GM19455 (cell line): ENCODE results near the gene GNAL.

Experiments used
- ATAC-seq: cut with Tn5 transposase; IDR thresholded peaks from one replicate; pipeline ENCODE4 v1.9.1; 2021; ENCODE audit not compliant: unreplicated experiment

GNAL gene

DNA sequence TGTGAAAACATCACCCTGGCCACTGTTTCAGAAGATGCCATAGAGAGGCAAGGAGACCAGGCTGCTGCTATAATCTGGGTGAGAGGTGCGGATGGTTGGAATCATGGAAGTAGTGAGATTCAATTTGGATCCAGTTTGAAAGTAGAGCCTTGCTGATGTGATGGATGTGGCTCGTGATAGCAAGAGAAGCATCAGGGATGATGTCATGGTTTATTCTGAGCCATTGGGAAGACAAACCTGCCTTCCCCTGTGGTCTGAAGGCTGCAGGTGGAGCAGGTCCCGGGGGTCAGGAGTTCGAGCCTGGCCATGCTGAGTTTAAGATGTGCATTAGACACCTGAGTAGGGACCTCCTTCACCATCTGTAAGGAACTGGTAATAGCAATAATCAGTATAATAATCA lies 112.5 kb downstream of the GNAL start:
- no peak for ATAC-seq

- no peak for ATAC-seq
Observed at GRCh38 chr18:11802158-11802557, 113.1 kb downstream of the GNAL start.

GRCh38 chr18:11802586-11802985 lies 113.5 kb downstream of the GNAL start:
- ATAC-seq, result no peak

GRCh38 chr18:11807233-11807632 lies 118.2 kb downstream of the GNAL start:
- ATAC-seq, result no peak

DNA sequence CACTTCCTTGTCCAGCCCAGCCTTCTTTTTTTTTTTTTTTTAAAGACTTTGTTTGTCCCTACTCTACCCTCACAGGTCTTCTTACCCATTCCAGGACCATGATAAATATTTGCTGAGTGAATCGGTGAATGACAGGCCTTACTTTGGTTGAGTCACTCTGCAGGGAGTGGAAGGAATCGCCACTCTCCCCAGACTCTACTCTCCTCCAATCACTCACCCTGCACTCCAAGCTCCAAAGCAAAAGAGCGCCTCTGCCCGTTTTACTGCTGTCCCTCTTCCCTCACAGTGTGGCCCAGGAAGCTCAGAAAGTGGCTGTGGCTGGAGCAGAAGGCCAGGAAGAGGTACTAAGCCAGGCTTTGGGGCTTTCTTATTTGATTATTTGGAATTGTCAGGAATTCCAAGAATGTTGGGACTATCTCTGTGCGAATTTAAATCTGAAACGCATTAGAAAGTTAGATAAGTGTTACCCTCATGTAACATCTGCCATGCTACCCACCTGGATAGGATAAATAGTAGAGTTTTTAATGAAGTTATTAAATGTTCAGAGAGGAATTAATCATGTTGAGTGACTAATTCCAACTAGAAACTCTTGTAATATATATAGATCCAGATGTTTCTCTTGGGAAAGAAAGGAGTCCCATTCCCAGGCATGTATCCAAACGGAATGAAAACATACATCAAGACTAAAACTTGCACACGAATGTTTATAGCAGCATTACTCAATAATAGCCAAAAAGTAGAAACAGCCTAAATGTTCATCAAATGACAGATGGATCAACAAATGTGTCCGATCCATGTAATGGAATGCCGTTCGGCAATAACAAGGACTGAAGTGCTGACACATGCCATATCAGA lies 119.2 kb downstream of the GNAL start:
- ATAC-seq, result no peak

GRCh38 chr18:11809895-11810294 lies 120.8 kb downstream of the GNAL start:
- no peak for ATAC-seq

DNA sequence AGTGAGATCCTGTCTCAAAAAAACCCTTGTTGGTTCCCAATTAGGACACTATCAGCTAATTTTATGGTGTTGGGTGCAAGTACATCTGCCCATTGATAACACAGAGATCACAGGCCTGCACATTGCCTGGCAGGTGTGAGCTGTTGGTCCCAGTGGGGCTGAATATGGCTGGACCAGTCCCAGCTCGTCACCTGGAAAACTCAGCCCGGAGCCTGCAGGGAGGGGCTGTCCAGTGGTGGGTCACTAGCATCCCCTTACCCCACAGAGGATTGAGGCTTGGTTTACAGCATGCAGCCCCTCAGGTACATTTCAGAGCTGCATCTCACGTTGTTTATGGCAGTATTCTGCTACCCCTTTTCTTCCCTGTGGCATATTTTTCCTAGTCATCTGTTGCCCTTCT lies 121.3 kb downstream of the GNAL start:
- ATAC-seq, result no peak

- no peak for ATAC-seq
Observed at GRCh38 chr18:11811009-11811408, 121.9 kb downstream of the GNAL start.

GRCh38 chr18:11817229-11817628 lies 128.2 kb downstream of the GNAL start:
- ATAC-seq, result no peak

GRCh38 chr18:11818486-11819203 lies 129.6 kb downstream of the GNAL start:
- ATAC-seq, result no peak

DNA sequence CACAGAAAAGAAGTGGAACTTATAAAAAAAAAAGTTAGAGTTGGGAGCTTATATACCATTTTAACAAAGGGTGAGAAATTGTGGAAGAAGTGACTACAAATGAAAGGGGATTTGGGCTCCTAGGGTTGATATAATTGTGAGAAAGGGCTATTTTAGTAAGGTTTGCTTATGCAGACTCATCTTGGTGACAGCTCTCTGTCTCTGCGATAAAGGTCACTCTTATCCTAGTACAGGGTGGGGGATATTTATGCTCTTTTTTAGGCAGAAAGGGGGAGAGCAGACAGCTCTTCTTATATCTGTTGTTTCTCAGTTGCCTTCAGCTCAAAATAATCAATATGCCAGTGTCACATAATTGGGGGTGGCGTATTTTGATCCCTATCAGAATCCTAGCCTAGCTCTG lies 130.9 kb downstream of the GNAL start:
- ATAC-seq, result no peak

GRCh38 chr18:11820697-11821096 lies 131.6 kb downstream of the GNAL start:
- no peak for ATAC-seq

GRCh38 chr18:11821208-11821607 lies 132.1 kb downstream of the GNAL start:
- no peak for ATAC-seq

- no peak for ATAC-seq
Observed at GRCh38 chr18:11821643-11822237, 132.7 kb downstream of the GNAL start.

GRCh38 chr18:11823545-11823944 lies 134.5 kb downstream of the GNAL start:
- no peak for ATAC-seq

- no peak for ATAC-seq
Observed at GRCh38 chr18:11826836-11827235, 137.8 kb downstream of the GNAL start.

- no peak for ATAC-seq
Observed at GRCh38 chr18:11828786-11829432, 139.8 kb downstream of the GNAL start.

DNA sequence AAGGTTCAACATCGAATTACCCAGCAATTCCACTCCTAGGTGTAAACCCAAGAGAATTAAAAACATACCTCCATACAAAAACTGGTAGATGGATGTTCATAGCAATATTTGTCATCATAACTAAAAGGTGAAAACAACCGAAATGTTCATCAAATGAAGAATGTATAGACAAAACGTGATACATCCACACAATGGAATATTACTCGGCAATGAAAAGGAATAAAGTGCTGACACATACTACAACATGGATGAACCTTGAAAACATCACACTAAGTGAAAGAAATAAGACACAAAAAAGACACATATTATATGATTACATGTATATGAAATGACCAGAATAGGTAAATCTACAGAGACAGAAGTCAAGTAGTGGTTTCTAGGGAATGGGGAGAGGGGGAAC lies 141.5 kb downstream of the GNAL start:
- no peak for ATAC-seq

DNA sequence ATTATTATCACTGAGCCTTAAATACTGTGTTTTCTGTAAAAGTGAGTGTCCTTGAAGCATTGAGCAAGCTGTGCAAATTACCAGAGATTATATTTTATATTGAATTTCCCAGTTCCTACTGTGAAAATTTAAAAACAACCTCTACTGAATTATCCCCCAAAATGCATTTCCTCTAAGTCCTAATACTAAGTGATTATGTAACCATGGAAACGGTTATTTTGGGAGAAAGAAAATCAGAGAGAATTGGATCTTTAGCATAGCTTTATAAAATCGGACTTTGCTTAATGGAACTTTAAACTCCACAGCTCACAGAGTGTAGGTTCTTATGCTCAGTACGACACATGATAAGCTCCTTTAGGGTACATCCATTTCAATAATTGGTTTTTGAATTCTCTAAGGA lies 142.9 kb downstream of the GNAL start:
- no peak for ATAC-seq

GRCh38 chr18:11834772-11835171 lies 145.7 kb downstream of the GNAL start:
- no peak for ATAC-seq

DNA sequence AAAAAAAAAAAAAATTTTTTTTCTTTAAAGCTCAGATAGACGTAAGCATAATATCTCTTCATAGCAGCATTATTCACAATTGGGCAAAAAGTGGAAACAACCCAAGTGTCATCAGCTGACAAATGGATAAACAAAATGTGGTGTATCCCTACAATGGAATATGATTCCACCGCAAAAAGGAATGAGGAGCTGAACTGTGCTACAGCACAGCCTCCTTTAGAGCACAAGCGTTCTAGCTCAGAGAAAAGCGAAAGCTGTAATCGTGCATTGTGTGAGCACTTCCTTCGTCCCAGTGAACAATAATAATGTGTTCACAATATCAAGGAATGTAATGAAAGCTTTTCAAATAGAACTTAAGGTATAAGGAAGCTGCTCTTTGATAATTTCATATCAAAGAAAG lies 150.5 kb downstream of the GNAL start:
- ATAC-seq, result no peak

DNA sequence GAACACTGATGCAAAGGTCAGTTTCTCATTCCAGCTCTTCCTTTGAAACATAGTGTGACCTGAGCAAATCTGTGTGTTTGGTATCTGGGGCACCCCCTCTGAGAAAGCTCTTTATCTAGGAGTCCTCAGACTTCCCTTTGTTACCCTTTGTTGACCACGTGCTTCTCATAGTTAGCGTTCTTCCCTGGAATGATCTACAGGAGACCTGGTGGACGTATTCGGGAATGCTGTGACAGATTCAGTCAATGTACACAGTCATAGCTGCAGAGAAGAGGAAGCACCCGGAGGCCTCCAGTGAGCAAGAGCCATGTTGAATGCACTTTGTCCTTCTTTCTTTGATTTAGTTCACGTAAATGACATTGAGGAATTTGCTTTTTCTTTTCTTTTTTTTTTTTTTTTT lies 151.4 kb downstream of the GNAL start:
- no peak for ATAC-seq
